ENCODE results near the gene TFB2M.

Gene TFB2M

DNA sequence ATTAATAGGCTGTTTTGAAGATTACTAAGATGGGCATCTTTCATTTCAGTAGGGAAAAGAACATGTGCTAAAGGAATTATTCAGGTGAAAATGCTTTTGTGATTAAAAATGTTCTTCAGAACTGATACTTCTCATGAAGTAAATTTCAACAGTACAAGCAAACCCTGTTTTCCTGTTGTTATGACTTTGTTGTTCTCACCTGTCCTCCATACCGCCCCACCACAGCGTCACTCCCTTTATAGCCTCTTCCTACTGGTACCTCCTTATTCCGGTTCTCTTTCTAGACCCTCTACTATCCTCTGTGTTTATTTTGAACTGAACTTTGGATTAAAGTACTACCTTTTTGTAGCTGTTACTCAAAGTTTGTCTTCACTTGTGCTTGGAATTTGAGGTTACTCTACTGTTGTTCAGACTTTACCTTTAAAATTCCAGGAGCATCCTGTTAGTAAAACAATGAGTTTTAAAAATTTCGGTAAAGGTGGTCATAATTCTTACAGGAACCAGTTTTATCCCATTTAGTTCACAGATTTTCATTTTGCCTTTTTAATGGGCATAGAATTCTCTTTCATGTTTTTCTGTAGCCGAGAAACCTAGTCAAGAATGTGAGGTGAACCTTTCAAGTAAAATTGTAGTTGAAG lies 11.1 kb upstream of the TFB2M start:
- Histone ChIP-seq H2AFZ (ENCODE audit: low read length) (no peak overlapping the region), H3K9me3 (ENCODE audit: insufficient read depth, low read depth, low read length) (no peaks in the 10 kb centered on the region), H3K9me2 (replicated peaks; ENCODE audit: low read depth, low read length) (no peaks in the 10 kb centered on the region), H3K79me2 (ENCODE audit: insufficient read depth, low read length) (peaks cover 84% of the 10 kb centered on the region), H3K27me3 (ENCODE audit: insufficient read depth, low read length, poor library complexity, severe bottlenecking) (no peaks in the 10 kb centered on the region), H4K20me1 (ENCODE audit: insufficient read depth, low read length, poor library complexity, severe bottlenecking) (no peaks in the 10 kb centered on the region), H3K4me1 (ENCODE audit: insufficient read depth, low read length, poor library complexity, severe bottlenecking) (peaks cover 69% of the 10 kb centered on the region), H3K4me3 (ENCODE audit: low read length, poor library complexity, severe bottlenecking) (peak overlapping the region; percentile 66), H3K9ac (ENCODE audit: low read depth, low read length, poor library complexity, severe bottlenecking) (peak overlapping the region; percentile 70), H3K36me3 (ENCODE audit: insufficient read depth, low read length) (no peaks in the 10 kb centered on the region), H3K4me2 (ENCODE audit: low read depth, low read length, poor library complexity, severe bottlenecking) (peak overlapping the region; percentile 90), H3F3A (ENCODE audit: low read depth) (peaks cover 12% of the 10 kb centered on the region)
- TF ChIP-seq EZH2phosphoT487 (IDR thresholded peaks at IDR 0.05; ENCODE audit: borderline replicate concordance), result no peak
- TF ChIP-seq, protein P1, sequence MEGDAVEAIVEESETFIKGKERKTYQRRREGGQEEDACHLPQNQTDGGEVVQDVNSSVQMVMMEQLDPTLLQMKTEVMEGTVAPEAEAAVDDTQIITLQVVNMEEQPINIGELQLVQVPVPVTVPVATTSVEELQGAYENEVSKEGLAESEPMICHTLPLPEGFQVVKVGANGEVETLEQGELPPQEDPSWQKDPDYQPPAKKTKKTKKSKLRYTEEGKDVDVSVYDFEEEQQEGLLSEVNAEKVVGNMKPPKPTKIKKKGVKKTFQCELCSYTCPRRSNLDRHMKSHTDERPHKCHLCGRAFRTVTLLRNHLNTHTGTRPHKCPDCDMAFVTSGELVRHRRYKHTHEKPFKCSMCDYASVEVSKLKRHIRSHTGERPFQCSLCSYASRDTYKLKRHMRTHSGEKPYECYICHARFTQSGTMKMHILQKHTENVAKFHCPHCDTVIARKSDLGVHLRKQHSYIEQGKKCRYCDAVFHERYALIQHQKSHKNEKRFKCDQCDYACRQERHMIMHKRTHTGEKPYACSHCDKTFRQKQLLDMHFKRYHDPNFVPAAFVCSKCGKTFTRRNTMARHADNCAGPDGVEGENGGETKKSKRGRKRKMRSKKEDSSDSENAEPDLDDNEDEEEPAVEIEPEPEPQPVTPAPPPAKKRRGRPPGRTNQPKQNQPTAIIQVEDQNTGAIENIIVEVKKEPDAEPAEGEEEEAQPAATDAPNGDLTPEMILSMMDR (conservative IDR thresholded peaks at IDR 0.05; ENCODE audit: low read length), result no peak

DNA sequence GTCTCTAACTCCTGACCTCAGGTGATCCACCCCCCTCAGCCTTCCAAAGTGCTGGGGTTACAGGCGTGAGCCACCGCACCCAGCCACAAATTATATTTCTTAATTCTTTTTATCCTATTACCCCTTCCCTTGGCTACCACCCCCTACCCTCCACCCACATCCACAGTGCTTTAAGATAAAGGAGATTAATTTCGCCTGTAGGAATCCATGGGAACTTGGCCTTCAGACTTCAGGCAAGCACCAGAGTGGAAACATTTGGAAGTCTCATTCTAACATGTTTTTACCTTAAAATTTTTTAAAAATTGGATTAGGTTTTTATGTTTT lies 10.6 kb upstream of the TFB2M start:
- TF ChIP-seq EZH2phosphoT487 (IDR thresholded peaks at IDR 0.05; ENCODE audit: borderline replicate concordance), result no peak
- TF ChIP-seq, protein P1 (conservative IDR thresholded peaks at IDR 0.05; ENCODE audit: low read length), result no peak
- peaks cover 12% of the 10 kb centered on the region for H3F3A ChIP-seq (ENCODE audit: low read depth)
- H3K9me3 ChIP-seq (ENCODE audit: insufficient read depth, low read depth, low read length), result no peaks in the 10 kb centered on the region
- H3K4me2 ChIP-seq (ENCODE audit: low read depth, low read length, poor library complexity, severe bottlenecking), result peak overlapping the region; percentile 90
- no peak overlapping the region for H2AFZ ChIP-seq (ENCODE audit: low read length)
- peaks cover 3% of the 10 kb centered on the region for H4K20me1 ChIP-seq (ENCODE audit: insufficient read depth, low read length, poor library complexity, severe bottlenecking)
- H3K79me2 ChIP-seq (ENCODE audit: insufficient read depth, low read length), result peaks cover 83% of the 10 kb centered on the region
- peak overlapping the region; percentile 66 for H3K4me3 ChIP-seq (ENCODE audit: low read length, poor library complexity, severe bottlenecking)
- H3K27me3 ChIP-seq (ENCODE audit: insufficient read depth, low read length, poor library complexity, severe bottlenecking), result no peaks in the 10 kb centered on the region
- H3K36me3 ChIP-seq (ENCODE audit: insufficient read depth, low read length), result no peaks in the 10 kb centered on the region
- H3K9me2 ChIP-seq (replicated peaks; ENCODE audit: low read depth, low read length), result no peaks in the 10 kb centered on the region
- H3K4me1 ChIP-seq (ENCODE audit: insufficient read depth, low read length, poor library complexity, severe bottlenecking), result peaks cover 68% of the 10 kb centered on the region
- peak overlapping the region; percentile 70 for H3K9ac ChIP-seq (ENCODE audit: low read depth, low read length, poor library complexity, severe bottlenecking)

DNA sequence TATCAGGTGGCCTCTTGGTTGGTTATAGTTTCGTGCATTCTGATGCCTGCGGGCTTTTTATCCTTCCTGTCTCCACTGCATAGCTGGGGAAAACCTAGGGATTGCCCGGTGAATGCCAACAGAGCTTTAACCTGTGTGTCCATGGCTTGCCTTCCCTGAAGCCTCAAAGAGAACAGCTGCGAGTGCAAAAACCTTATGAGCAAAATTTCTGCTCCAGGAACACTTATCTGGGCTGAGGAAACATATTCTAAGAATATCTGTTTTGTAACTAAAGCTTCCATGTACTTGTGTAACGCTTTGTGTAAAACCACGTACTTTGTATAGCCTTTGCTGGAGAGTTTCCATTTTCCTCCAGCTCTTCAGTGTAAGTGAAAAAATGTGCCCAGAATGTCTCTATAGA lies 7.4 kb upstream of the TFB2M start:
- Histone ChIP-seq H3K9ac (ENCODE audit: low read depth, low read length, poor library complexity, severe bottlenecking) (peak overlapping the region; percentile 29), H3K27me3 (ENCODE audit: insufficient read depth, low read length, poor library complexity, severe bottlenecking) (no peaks in the 10 kb centered on the region), H3K9me3 (ENCODE audit: insufficient read depth, low read depth, low read length) (no peaks in the 10 kb centered on the region), H4K20me1 (ENCODE audit: insufficient read depth, low read length, poor library complexity, severe bottlenecking) (peaks cover 3% of the 10 kb centered on the region), H3K79me2 (ENCODE audit: insufficient read depth, low read length) (peaks cover 82% of the 10 kb centered on the region), H3K4me3 (ENCODE audit: low read length, poor library complexity, severe bottlenecking) (peak overlapping the region; percentile 49), H3K4me1 (ENCODE audit: insufficient read depth, low read length, poor library complexity, severe bottlenecking) (peaks cover 63% of the 10 kb centered on the region), H3K36me3 (ENCODE audit: insufficient read depth, low read length) (no peaks in the 10 kb centered on the region), H2AFZ (ENCODE audit: low read length) (no peak overlapping the region), H3K4me2 (ENCODE audit: low read depth, low read length, poor library complexity, severe bottlenecking) (peak overlapping the region; percentile 65), H3F3A (ENCODE audit: low read depth) (peaks cover 16% of the 10 kb centered on the region), H3K9me2 (replicated peaks; ENCODE audit: low read depth, low read length) (no peaks in the 10 kb centered on the region)
- no peak for TF ChIP-seq EZH2phosphoT487 (IDR thresholded peaks at IDR 0.05; ENCODE audit: borderline replicate concordance)
- TF ChIP-seq, protein P1 (conservative IDR thresholded peaks at IDR 0.05; ENCODE audit: low read length), result no peak
